Measurements from ENCODE around the gene REXO1. TPM values are rescaled to one million over a fixed set of nuclear protein-coding genes. Genes with fewer than 3 reads are reported as not detected.
A peak's percentile ranks its signal among the peaks of the same experiment; 100 is the strongest.
"Not testable (repeated sequence)": the region's sequence is repeated elsewhere in the genome, so short reads cannot be mapped to it uniquely, and the experiment has no call there.

The REXO1 gene
- total RNA-seq, 4 donors from 2014 or later, result 11.4 to 29.9 (median 16.1) TPM

DNA sequence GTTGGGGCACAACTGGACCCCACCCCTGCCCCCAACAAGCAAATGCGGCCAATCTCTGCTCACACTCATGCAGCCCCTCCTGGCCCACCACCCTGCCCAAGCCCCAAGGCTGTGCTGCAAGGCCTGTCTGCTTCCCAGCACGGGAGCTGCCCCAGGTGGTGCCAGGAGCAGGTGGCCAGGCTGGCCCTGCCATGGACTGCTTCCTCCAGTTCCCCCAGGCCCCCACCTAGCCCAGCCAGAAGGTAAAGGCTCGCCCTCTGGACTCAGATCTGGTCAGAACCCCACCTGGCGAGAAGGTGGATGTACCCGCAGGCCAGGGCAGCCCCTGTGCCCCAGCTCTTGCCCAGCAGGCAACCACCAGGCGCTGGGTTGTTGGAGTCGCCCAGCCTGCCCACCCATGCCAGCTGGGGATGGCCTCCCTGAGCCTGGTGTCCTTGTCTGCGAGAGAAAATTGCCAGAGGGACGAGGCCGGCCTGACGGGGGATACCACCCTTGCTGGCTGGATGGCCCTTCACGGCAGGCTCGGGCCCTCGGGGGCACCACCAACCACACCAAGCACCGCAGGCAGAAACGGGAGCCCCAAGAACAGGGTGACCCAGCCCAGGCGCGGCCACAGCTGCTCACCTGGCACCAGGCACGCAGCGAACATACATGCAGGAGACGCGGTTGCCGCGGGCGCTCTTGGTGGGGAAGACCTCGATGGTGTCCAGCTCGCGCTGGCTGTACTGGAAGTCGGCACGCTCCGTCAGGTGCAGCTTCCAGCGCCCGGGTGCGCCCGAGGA is 32.5 kb upstream of the REXO1 start:
- H3K4me1 ChIP-seq, result peaks cover 4 to 66% (median 34%) of the 10 kb centered on the region in 3 donors
- WGBS, 2 donors (ENCODE audit: low coverage in 1 of 2), result no CpG with 5 or more reads among the region's 35 CpGs

DNA sequence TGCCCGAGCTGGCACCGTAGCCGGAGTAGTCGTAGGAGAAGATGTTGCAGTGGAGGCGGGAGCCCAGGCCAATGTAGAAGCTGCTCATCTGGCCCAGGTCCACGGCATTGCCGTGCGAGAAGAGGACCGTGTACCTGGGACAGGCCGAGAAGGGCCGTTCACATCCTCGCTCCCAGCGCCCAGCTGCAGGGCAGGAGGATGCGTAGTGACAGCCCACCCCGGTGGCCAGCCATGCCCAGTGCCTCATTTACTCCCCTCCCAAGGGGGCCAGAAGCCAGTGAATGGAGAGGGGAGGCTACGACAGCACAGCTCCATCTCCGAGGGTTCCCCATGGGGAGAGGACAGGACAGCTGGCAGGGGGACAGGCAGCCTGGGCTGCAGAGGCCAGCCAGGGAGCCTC is 31.7 kb upstream of the REXO1 start:
- not testable (repeated sequence) for H3K4me3 ChIP-seq, ATAC-seq, H3K9me3 ChIP-seq, H3K27me3 ChIP-seq
- H3K4me1 ChIP-seq, result peaks cover 4 to 68% (median 34%) of the 10 kb centered on the region in 3 donors
- 60% methylated on average over 3 of the region's 17 CpGs; no CpG with 5 or more reads in 1 of the 2 donors for WGBS, 2 donors (ENCODE audit: low coverage in 1 of 2)
- H3K27ac ChIP-seq, result peak overlapping the region in 1 of 4 donors; percentile 87
- peaks cover 0 to 21% of the 10 kb centered on the region in 2 donors for H3K36me3 ChIP-seq

More for the DNA sequence above, 32.5 kb upstream of the REXO1 start:
- peaks cover 0 to 21% of the 10 kb centered on the region in 2 donors for H3K36me3 ChIP-seq
- TF ChIP-seq POLR2AphosphoS5 (IDR thresholded peaks at IDR 0.05), result no peak
- TF ChIP-seq EP300 (IDR thresholded peaks at IDR 0.05), result no peak
- no peak for TF ChIP-seq POLR2A (IDR thresholded peaks at IDR 0.05)
- TF ChIP-seq, protein P1, sequence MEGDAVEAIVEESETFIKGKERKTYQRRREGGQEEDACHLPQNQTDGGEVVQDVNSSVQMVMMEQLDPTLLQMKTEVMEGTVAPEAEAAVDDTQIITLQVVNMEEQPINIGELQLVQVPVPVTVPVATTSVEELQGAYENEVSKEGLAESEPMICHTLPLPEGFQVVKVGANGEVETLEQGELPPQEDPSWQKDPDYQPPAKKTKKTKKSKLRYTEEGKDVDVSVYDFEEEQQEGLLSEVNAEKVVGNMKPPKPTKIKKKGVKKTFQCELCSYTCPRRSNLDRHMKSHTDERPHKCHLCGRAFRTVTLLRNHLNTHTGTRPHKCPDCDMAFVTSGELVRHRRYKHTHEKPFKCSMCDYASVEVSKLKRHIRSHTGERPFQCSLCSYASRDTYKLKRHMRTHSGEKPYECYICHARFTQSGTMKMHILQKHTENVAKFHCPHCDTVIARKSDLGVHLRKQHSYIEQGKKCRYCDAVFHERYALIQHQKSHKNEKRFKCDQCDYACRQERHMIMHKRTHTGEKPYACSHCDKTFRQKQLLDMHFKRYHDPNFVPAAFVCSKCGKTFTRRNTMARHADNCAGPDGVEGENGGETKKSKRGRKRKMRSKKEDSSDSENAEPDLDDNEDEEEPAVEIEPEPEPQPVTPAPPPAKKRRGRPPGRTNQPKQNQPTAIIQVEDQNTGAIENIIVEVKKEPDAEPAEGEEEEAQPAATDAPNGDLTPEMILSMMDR (IDR thresholded peaks at IDR 0.05), result no peak
- no peaks in the 10 kb centered on the region for H3K9me3 ChIP-seq
- ATAC-seq, result no peak
- no peaks in the 10 kb centered on the region for H3K27me3 ChIP-seq
- H3K4me3 ChIP-seq, result peak overlapping the region in 1 of 2 donors; percentile 29
- peak overlapping the region in 3 of 4 donors; percentile 10 to 89 (median 87) for H3K27ac ChIP-seq

DNA sequence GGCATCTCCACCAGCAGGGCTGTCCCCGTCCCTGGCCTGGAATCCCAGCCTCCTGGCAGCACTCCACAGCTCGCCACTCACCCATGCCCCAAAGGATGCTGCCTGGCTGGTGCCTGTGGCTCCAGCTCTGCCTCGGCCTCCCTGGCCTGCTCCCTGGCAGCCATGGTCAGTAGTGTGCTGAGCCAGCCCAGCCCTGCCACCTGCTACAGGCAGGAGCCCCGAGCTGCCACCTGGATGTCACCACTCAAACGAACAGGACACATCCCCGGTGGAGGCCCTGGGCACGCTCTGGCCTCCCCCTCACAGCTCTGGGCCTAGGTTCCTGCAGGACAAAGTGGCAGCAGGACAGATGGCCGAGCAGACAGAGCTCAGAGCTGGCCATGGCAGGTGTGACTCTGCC is 30.3 kb upstream of the REXO1 start:
- WGBS, 2 donors (ENCODE audit: low coverage in 1 of 2), result no CpG with 5 or more reads among the region's 8 CpGs
- peaks cover 0 to 70% (median 34%) of the 10 kb centered on the region in 3 donors for H3K4me1 ChIP-seq

DNA sequence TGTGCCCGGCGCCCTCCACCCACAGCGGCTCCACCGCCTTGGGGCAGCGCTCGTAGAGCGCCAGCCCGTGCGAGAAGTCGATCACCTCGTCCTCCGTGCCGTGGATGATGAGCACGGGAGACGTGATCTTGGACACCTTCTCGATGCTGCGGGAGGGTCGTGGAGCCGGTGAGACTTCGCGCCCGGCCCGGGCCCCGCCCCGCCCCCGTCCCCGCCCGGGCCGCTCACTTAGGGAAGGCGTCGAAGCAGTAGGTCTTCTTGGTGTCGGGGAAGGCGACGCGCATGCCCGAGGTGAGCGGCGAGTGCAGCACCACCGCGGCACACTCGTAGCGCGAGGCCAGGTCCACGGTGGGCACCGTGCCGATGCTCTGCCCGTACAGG is 29.0 kb upstream of the REXO1 start:
- not testable (repeated sequence) for H3K9me3 ChIP-seq, H3K27me3 ChIP-seq, ATAC-seq
- no CpG with 5 or more reads among the region's 47 CpGs for WGBS, 2 donors (ENCODE audit: low coverage in 1 of 2)
- Histone ChIP-seq H3K27ac (peak overlapping the region in 1 of 4 donors; percentile 97), H3K36me3 (peaks cover 0 to 21% of the 10 kb centered on the region in 2 donors), H3K4me1 (peaks cover 0 to 70% (median 32%) of the 10 kb centered on the region in 3 donors), H3K4me3 (peak overlapping the region in 1 of 2 donors; percentile 75)

More for the DNA sequence above, 30.3 kb upstream of the REXO1 start:
- H3K4me3 ChIP-seq, H3K9me3 ChIP-seq, ATAC-seq, H3K27me3 ChIP-seq, H3K27ac ChIP-seq: not testable (repeated sequence)
- H3K36me3 ChIP-seq, result peaks cover 0 to 21% of the 10 kb centered on the region in 2 donors

DNA sequence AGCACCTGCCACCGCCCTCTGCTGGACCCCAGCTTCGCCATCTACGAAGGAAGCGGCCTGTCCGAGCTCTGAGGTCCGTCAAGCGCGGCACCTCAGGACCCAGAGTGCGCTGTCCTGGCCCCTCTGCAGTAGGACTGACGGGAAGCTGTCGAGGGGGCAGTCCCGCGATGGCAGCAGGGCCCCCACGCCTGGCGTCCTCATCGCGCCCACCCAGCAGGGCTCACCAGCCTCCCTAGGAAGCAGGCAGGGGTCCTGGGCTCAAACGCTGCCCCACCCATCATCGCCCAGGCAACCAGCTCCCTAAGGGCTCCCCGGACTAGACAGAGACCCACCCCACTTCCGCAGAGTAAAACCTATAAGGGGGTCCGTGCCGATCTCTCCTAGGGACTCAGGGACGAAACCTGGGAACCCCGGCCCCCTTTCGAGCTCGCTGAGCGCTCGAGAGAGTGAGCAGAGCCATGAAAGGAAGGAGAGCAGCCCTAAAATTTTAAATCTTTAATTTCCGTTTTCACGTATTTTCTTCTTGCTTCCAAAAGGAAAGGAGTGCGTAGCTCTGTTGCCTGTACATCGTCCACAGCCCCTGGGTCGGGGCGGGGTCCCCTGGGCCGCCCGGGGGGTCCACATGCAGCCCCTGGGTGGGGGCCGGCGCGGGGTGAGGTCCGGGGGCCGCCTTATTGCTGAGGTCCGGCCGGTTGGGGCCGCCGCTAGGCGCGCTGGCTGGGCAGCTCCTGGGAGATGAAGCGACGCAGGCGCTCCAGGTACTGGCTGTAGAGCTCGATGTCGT is 28.4 kb upstream of the REXO1 start:
- peak overlapping the region; percentile 37 to 97 (median 94) for H3K27ac ChIP-seq
- WGBS, 2 donors (ENCODE audit: low coverage in 1 of 2), result 40 to 57% methylated on average over 2 to 4 of the region's 53 CpGs
- not testable (repeated sequence) for H3K27me3 ChIP-seq, H3K9me3 ChIP-seq
- peaks cover 0 to 22% of the 10 kb centered on the region in 2 donors for H3K36me3 ChIP-seq
- peak overlapping the region; percentile 73 to 75 for H3K4me3 ChIP-seq
- peak; percentile 12 for ATAC-seq
- H3K4me1 ChIP-seq, result peaks cover 0 to 70% (median 26%) of the 10 kb centered on the region in 3 donors

DNA sequence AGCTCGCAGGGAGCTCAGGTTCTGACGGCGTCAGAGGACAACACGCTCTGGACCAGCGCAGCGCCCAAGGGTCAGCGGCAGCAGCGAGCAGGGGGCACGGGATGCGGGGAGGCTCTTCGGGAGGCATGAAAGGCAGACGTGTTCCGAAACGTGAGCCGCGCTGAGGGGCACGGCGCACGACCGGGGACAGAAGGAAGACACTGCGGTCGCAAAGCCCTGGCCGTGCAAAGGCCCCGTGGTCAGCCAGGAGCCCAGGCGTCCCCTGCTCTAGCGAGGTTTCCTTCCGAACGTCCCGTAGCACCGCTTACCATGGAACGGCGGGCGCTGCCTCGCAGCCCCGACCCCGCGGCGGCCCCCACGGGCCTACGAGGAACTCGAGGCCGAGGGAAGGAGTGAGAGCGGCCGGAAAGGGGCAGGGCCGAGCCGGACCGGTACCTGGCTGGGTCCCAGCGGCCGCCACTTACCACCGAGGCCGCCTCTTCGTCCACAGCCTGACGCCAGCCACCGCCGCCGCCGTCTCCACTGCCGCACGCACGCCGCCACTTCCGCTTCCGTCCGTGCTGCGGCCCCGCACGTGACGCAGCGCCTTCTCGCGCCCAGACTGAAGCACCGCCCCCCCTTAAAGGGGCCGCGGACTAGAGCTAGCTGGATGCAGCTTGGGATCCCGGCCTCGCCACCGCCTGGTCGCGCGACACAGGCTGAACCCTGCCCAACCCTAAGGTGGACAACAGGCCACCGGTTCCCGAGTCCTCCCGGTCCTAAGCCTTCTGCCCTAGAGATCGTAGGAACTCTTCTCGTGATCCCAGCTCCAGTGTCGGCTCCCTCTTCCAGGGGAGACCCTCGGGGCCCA is 27.6 kb upstream of the REXO1 start:
- Histone ChIP-seq H3K27ac (peak overlapping the region; percentile 84 to 97 (median 94)), H3K9me3 (no peaks in the 10 kb centered on the region), H3K36me3 (peaks cover 0 to 28% of the 10 kb centered on the region in 2 donors), H3K27me3 (no peaks in the 10 kb centered on the region), H3K4me3 (peak overlapping the region; percentile 73 to 75), H3K4me1 (peaks cover 0 to 70% (median 24%) of the 10 kb centered on the region in 3 donors)
- no peak for TF ChIP-seq EP300 (IDR thresholded peaks at IDR 0.05)
- TF ChIP-seq, protein P1 (IDR thresholded peaks at IDR 0.05), result peak in 1 of 4 experiments; percentile 24
- peak; percentile 98 for TF ChIP-seq POLR2AphosphoS5 (IDR thresholded peaks at IDR 0.05)
- TF ChIP-seq POLR2A (IDR thresholded peaks at IDR 0.05), result peak; percentile 93 to 94
- peak; percentile 96 for ATAC-seq
- WGBS, 2 donors (ENCODE audit: low coverage in 1 of 2), result 0% methylated on average over 7 of the region's 87 CpGs; no CpG with 5 or more reads in 1 of the 2 donors

DNA sequence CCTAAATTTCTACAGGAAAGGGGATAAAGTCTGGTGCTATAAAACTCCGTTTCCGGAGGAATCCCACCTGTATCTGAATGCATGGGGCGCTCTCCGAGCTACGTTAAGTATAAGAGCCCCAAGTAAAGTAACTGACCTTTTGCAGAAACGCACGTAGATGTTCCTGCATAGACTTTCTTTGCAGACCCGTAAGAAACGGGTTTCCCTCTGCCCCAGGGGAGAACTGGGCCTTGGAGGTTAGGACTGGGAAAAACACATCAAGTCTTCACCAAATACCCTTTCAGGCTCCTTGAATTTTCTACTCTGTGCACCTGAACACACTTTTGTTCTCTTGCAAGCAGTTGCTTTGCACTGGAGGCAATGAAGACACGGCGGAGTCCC is 27.0 kb upstream of the REXO1 start:
- peaks cover 0 to 28% of the 10 kb centered on the region in 2 donors for H3K36me3 ChIP-seq
- peak overlapping the region; percentile 73 to 75 for H3K4me3 ChIP-seq
- peak overlapping the region; percentile 84 to 97 (median 94) for H3K27ac ChIP-seq
- WGBS, 2 donors (ENCODE audit: low coverage in 1 of 2), result 0 to 4% methylated on average over 7 to 9 of the region's 11 CpGs
- not testable (repeated sequence) for H3K27me3 ChIP-seq, ATAC-seq, H3K9me3 ChIP-seq
- H3K4me1 ChIP-seq, result peaks cover 0 to 66% (median 24%) of the 10 kb centered on the region in 3 donors
